Nucleus accumbens (tissue), 56 donors: ENCODE results near the gene AFAP1.
"Not testable (repeated sequence)": the region's sequence is repeated elsewhere in the genome, so short reads cannot be mapped to it uniquely, and the experiment has no call there.

Experiments used
- DNase-seq, 56 donors: peaks; one replicate each; lab custom pipeline; 2025; lab: John Stamatoyannopoulos, UW

The AFAP1 gene

DNA sequence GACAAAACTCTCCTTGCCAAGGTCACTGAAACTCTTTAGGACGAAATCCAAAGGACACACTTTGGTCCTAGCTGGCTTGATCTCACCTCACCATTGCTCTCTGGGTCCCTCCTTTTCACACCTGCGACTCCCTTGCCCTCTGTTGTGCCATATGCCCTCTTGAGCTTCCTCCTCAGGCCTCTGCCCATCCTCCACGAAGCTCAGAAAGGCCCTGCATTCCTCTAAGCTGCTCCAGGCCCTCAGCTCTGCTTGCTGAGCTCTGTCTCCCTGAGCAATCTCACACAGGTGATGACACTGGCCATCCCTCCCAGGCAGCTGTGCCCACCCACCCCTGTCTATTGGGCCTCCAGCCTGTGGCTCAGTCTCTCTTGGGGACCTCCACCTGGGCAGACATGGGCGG, 10.1 kb upstream of the AFAP1 start:
- DNase-seq = no peak

DNA sequence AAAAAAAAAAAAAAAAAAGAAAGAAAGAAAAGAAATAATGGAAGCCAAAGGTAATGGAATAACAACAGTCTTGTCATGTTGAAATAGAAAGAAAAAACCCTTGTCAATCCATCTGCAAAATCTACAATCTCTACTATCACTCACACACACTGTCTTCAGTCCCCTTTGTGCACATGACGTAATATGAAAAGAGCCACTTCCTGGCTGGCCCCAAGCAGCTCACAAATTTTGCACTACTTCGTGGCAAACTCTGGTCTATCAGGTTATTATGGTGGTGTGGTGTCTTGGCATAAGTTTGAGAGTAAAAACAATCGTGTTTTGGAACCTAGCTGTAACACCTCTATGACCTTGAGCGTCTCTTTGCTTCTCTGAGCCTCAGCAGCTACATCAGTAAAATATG, 8.3 kb upstream of the AFAP1 start:
- no peak for DNase-seq

DNA sequence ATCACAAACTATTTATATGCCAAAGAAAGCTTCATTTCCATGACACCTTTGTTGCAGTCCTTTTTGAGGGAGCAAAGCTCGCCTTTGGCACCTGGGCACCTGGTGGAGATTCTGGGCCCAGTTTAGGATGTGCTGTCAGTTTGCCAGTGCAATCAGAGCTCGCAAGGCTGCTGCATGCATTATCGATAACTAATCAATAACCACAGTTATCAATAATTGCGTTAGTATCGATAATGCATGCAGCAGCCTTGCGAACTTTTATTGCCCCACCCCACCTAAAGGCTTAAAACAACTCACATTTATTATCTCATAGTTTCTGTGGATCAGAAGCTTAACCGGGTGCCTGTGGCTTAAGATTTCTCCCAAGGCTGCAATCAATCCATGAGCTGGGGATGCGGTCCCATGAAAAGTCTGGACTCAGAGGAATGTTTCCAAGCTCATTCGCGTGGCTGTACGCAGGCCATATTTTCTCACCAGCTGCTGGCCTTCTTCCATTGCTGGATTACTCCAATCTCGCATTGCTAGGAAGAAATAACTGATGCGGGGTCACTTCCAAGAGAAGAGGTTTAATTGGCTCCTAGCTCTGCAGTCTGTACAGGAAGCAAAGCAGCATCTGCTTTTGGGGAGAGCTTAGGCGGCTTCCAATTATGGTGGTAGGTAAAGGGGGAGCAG, 6.2 kb upstream of the AFAP1 start:
- DNase-seq = no peak

DNA sequence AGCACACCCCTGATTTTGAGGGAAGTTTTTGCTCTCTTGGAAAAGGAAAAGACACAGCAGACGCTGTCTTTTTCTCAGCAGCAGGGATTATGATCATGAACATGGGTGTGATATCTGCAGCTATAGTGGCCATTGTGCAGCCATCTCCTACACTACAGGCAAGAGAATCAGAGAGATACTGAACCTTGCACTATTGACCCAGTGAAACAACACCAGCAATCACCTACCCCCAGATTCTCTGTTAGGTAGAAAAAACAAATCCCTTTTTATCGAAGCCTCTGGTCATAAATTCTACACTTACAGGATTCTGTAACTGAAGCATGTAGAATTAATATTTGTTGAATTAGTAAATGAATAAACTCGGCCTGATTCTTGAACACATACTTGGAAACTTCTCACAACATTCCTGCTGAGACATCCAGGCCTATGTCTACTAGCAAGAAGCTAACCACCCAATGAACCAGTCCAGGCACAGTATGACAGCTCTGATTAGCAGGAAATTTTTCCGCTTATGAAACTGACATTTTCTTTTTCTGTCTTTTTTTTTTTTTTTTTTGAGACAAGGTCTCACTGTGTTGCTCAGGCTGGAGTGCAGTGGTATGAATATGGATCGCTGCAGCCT, 5.0 kb upstream of the AFAP1 start:
- no peak for DNase-seq

DNA sequence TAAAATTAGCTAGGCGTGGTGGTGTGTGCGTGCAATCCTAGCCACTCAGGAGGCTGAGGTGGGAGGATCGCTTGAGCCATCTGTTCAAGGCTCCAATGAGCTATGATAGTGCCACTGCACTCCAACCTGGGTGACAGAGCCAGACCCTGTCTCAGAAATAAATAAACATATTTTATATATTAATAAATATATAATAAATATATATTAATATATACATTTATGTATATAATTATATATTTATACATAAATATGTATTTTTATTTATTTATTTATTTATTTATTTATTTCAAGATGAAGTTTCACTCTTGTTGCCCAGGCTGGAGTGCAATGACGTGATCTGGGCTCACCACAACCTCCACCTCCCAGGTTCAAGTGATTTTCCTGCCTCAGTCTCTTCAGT, 4.0 kb upstream of the AFAP1 start:
- DNase-seq = not testable (repeated sequence)

DNA sequence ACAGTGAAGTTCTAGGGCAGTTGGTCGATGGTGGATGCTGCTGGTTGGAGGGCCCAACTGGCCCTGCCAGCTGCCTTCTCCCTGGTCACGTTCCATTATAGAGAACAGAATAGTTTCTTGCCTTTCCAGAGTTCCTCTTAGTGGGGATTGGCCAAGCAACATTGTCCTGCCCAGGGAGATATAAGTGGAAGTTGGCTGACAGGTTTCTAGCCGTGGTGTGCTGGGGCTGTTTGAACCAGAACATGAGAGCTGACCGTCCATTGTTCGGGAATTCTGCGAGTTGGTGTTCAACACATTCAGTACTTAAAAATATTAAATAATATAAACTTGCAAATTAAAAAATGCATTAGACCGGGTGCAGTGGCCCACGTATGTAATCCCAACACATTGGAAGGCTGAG, 3.5 kb upstream of the AFAP1 start:
- DNase-seq = no peak

DNA sequence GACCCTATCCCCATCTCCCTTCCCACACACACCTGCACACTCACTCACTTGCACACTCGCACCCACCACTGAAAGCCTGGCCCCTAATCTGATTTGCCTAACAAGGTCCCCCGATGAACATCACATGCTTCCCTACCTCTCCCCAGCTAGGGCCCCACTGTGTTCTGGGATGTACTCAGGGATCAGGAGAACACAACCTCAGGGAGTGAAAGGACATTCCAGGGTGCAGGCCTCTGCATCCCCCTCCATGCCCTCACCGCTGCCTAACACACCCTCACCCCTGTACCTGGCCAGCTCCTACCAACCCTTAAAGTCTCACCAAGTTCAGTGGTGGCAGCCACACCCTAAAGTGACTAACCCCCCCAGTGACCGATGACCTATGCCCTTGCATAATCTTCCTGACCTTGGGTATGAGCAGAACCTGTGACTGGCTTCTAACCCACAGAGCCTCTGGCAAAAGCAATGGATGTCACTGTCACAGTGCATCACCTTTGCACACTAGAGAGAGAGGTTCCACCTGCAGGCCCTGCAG, 2.4 kb upstream of the AFAP1 start:
- DNase-seq = no peak

DNA sequence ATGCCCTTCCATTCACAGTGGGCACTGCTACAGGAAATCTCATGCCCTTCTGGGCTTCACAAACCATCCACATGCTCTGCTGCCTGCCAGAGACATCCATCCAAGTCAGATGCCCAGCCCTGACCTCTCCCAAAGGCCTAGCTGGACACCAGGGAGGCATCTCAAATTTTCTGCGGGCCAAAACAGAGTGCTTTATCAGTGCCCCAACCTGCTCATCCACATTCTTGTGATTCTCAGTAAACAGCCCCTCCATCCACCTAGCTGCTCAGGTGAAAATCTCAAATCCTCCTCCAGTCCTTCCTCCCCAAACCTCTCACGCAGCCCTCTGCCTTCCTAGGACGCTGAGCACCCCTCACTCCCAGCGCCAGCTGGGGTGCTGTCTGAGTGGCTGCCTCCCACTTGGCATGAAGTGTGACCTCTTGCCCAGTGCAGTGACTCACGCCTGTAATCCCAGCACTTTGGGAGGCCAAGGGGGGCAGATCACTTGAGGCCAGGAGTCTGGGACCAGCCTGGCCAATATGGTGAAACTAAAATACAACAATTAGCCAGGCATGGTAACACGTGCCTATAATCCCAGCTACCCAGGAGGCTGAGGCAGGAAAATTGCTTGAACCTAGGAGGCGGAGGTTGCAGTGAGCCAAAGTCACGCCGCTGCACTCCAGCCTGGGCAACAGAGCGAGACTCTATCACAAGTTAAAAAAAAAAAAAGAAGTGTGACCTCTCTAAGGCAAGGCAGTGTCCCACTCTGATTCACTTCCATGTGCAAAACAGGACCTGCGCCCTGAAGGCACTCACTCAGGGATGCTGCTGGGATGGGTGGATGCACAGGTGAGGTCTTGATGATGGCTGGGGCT, 1.7 kb upstream of the AFAP1 start:
- no peak for DNase-seq

DNA sequence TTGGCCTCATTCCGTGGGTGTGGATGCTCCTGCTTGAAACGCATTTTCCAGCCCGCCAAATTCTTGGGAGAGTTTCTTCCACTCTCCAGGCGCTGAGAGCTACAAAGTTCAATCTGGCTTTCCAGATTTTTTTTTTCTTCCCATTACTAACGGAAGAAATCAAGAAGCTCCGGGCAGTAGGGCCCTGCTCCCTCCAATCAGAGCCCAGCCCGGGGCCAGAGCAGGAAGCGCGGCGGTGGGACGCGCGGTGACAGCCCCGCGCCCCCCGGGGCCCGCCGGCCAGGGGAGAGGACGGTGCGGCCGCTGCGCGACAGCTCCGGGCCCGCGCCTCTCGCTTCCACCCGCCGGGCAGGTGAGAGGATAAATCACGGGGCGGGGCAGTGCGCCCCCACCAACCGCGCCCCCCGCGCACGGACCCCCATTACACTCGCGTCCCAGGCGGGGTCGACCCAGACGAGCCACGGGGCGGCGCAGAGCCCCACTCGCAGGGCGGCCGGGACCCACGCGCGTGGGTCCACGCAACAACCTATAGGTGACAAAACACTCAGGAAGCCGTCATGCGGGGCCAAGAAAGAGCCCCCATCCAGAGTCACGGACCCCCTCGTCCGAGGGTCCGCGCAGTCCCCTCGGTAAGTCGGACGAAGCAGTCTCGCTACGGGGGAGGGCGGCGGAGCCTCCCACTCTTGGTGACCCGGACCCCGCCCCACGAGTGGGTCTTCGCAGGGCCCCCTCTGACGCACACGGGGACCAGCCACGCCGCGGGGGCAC, 868 bp downstream of the AFAP1 start:
- DNase-seq = peak in 2 of 56 donors; percentile 45 to 47

DNA sequence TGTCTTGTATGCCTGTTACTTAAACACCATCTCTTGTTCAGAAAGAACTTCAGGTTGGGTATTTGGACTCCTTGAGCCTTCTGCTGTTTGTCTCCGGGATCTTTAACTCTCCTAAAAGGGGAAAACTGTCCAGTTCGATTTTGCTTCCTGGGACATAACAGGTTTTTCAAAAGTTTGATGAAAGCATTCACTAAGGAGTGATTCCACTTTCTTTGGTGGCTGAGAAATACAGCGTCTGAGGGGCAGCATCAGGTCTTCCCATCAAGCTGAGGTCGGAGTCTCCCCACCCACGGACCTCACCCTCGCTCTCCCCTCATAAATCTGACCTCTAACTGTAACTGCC, 1.4 kb downstream of the AFAP1 start:
- DNase-seq = no peak

DNA sequence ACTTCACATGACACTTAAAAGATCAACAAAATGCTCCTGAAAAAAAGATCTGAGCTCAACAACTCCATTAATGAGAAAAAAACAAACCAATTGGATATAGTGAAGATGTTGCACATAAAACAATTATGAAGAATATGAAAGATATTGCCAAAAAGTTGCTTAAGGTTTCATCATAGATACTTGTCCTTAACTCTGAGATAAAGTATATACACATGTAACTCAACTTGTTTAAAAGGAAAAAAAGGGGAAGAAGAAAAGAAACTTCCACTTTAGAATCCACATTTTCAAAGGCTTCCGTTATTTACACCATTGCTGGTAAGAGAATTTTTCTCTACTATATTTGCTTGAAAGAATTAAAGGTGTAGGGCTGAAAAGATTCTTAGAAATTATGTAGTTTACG, 2.7 kb downstream of the AFAP1 start:
- no peak for DNase-seq

DNA sequence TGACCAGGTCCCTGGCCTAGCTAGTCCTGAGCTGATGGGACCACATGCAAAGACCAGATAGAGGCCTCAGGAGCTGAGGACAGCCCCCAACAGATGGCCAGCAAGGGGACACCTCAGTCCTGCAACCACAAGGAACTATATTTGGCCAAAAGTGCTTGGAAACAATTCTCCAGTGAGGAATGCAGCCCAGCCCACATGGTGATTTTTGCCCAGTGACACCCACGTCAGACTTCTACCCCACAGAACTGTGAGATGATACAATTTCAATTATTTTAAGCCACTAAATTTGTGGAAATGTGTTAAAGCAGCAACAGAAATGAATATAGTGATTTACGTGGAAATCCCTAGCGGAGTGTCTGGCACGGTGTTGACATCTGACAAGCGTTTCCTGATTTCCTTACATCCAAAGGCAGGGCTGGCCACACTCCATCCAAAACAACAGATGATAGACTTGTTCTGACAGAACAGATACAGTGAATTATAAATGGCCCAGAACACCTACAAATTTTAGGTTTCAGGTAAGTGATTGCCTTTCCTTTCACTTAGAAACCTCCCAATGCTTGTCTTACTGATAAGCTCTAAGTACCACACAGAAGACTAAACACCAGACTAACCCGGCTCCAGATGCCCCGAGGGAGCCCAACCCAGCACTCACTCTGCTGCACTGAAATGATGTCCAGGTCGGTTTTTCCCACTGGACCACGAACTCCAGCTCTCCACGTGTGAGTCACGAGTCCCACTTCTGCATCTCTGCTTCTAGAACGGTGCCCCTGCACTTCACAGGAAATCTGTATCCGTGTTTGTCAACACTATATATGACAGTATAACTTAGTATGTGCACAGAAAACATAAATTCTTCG, 5.8 kb downstream of the AFAP1 start:
- no peak for DNase-seq

DNA sequence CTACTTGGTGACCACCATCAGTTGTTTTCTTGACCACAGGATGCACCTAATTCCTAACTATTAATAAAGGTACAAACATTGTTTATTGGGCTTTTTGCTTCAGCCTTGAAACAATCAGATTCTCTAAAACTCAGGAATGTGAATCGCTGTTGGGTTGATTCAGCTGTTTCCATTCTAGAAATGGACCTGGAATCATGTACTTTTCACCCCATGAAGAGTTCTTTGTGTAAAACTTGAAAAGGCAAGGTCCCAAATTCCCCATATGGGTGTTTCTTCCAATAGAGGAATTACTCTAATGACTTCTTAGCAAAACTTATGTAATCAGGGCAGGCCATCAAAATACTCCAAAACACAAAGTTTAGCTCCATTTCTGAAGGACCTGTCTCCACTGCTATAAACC, 7.4 kb downstream of the AFAP1 start:
- no peak for DNase-seq

DNA sequence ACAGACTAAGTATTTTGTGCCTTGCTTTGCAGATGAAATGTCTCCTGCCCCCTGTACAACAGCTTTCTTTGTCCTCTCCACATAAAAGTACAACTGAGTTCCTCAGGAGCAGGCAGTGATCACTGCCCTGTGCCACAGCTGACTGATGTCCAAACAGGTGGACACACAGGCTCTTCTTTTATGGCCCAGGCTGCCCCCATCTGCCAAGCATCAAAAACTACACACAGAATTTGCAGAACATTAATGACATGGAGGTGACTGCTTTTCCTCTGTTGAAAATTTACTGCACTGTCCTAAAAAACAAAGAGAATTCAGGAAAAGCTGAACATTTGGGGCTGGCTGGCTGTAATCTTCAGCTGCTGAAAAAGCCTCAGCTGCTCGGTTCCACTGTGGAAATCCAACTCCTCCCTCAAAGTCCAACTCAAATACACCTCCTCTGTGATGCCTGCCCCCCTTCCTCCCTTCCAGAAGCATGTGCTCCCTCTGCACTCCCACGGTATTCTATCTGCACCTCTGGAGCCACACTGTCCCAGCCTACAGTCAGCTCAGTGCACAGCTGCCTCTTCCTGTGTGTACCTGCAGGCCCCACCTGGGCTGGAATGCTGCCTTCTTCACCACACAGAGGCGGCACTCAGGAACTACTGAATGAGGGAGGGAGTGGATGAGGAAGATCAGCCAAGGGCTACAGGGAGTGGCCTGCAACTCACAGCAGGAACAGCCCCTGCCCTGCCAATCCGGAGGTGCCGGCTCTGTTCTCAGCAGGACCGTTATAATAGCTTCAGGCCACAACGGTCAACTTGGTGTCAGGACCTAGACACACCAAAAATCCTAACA, 10.3 kb downstream of the AFAP1 start:
- peak in 7 of 56 donors; percentile 12 to 44 (median 27) for DNase-seq

DNA sequence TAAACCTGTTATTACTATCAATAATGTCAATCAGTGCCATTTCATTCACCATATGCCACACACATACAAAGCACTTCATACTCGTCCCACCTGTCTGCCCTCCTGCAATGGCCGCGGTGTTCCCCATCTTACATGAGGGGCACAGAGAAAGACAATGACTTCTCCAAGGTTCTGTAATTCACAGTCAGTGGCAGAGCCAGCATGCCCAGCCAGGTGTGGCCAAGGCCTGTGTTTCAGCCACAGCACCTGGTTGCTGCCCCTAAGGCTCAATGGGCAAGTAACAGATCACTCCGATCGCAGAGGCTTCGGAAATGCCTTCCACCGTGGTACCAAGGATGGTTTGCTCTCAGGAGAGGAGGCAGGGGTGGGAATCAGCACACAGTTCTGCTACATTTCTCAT, 10.9 kb downstream of the AFAP1 start:
- DNase-seq = no peak

DNA sequence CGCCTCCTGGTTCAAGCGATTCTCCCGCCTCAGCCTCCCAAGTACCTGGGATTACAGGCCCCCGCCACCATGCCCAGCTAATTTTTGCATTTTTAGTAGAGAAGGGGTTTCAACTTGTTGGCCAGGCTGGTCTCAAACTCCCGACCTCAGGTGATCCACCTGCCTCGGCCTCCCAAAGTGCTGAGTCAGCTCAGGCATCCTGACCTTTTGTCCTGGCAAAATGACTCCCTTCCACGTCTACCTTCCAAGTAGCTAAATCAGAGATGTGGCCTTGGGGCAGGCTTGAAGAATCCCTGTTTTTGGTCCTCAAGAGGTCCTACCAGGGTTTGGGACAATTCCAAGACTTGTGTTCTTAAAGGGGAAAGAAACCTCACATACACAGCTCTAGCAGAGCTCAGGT, 12.8 kb downstream of the AFAP1 start:
- no peak for DNase-seq

DNA sequence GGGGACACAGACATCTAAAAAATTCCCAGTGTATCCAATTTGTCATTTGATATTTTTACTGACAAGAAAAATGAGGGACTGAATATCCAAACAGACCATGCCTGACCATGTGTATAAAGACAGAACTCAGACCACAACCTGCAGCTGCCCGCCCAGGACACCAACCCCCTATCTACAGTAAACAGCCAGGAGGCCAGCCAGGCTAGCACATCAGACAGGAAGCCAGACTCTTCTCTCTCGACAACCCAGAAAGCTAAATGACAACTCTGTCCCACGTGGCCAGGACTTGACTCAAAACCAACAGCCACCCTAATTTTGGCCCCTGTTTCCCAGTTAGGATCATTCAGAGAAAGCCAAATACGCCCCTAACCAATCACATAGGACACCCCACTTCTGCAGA, 15.1 kb downstream of the AFAP1 start:
- DNase-seq = no peak

DNA sequence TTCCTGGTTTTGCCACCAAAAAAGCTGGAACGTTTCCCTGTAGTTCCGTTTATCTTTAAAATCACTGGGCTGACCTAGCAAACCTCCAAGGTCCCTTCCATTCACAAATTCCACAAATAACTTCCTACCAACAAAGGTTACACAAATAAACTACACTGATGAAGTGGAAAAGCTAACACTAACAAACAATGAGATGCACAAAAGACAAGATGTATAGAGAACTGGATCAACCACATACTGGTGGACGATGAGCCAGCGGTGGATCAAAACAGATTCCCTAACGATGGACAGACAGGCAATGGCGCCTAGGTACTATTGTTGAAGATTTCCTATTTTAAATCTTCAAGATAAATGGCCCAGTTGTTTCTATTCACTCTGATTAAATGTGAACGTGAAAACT, 15.5 kb downstream of the AFAP1 start:
- DNase-seq = no peak

DNA sequence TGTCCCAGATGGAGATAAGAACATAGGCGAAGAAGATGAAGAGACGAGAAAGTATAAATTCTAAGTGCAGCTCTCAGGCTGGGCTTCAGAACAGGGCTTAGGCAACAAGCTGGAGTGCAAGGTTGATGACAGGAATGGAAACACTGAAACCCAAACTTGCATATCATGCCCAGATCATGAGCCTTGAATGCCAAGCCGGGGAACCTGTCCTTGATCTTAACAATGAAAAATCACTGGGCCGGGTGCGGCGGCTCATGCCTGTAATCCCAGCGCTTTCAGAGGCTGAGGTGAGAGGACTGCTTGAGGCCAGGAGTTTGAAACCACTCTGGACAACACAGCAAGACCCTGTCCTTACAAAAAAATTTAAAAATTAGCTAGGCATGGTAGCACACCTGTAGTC, 17.2 kb downstream of the AFAP1 start:
- no peak for DNase-seq
